Fibroblast of the aortic adventitia (primary cell): ENCODE measurements around the gene SUSD1. TPM values are rescaled to one million over a fixed set of nuclear protein-coding genes. Genes with fewer than 3 reads are reported as not detected.

ENCODE experiments used
- DNase-seq: peaks from one replicate; pipeline ENCODE4 v3.0.0-alpha.2; 2010; ENCODE audit warnings: low read depth
- H3K4me3 ChIP-seq: 2 replicates; pipeline ENCODE4 v1.5.1; 2011; ENCODE audit warnings: low read depth, mild to moderate bottlenecking, control low read depth, low read length, moderate library complexity
- total RNA-seq: library from RNA; depleted of rRNA; stranded (reverse); fragments of >200 nt; gene quantifications from 2 replicates; pipeline ENCODE4 v1.2.3, GENCODE V29; 2012; ENCODE audit warnings: low replicate concordance
- TF ChIP-seq, protein P1 (sequence below): IDR thresholded peaks from 2 replicates; pipeline ENCODE4 v1.5.1; 2011; ENCODE audit warnings: mild to moderate bottlenecking, low read length, control low read depth, inconsistent platforms; ENCODE audit not compliant: insufficient read depth

SUSD1 gene
- total RNA-seq, 1 donor, result 16.4 TPM

DNA sequence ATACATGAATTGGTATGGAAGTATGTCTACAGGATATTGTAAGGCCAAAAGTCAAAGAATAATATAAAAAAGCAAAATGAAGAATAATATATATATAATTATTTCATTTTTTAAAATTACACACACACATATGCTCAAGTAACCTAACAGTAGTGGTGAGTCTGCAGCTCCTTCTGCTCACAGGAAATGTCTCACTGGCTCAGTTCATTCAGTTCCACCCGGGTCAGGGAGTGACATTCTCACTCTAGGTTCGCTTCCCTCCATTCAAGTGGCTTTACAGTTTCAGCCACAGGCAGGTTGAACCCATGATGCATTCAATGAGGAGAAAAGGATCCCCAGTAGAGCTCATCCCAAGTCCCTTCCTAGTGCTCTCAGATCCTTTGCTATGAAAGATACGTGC is 90.8 kb downstream of the SUSD1 start:
- no peak overlapping the region for H3K4me3 ChIP-seq
- no peak for DNase-seq
- TF ChIP-seq, protein P1, sequence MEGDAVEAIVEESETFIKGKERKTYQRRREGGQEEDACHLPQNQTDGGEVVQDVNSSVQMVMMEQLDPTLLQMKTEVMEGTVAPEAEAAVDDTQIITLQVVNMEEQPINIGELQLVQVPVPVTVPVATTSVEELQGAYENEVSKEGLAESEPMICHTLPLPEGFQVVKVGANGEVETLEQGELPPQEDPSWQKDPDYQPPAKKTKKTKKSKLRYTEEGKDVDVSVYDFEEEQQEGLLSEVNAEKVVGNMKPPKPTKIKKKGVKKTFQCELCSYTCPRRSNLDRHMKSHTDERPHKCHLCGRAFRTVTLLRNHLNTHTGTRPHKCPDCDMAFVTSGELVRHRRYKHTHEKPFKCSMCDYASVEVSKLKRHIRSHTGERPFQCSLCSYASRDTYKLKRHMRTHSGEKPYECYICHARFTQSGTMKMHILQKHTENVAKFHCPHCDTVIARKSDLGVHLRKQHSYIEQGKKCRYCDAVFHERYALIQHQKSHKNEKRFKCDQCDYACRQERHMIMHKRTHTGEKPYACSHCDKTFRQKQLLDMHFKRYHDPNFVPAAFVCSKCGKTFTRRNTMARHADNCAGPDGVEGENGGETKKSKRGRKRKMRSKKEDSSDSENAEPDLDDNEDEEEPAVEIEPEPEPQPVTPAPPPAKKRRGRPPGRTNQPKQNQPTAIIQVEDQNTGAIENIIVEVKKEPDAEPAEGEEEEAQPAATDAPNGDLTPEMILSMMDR, result no peak

- TF ChIP-seq, protein P1, result no peak
- no peak overlapping the region for H3K4me3 ChIP-seq
- peak; percentile 76 for DNase-seq
Measured at GRCh38 chr9:112081918-112082729, 93.0 kb downstream of the SUSD1 start.

DNA sequence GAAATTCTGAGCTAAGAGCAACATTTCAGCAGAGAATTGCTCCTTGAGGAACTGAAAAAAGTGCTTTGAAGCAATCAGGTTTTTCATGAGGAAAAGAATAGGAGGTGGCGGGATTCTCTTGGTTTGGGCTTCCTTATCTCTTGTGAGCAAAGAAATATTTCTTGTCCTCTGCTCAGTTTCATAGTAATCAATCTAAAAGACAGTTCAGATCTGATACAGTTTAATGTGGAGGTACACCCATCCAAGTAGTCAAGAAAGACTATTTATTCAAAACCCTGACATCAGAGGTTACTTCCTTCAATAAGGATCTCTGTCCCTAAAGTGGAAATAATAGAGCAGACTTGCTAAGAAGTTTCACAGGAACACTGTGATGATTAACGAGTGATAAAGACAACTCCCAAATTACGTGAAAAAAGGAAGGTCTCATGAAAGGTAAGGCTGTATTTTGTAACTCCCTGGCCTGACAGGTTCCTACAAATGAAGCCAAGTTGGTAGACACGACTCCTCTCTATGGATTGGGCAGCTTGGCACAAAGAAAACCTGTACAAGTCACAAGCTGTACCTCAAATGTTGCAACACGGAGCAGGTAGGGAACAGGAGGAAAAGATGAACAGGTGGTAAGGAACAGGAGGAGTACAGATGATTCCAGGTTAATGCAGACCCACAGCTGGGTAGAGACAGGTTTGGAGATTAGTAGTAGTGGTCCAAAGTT is 94.1 kb downstream of the SUSD1 start:
- H3K4me3 ChIP-seq, result no peak overlapping the region
- TF ChIP-seq, protein P1, result no peak
- DNase-seq, result no peak

DNA sequence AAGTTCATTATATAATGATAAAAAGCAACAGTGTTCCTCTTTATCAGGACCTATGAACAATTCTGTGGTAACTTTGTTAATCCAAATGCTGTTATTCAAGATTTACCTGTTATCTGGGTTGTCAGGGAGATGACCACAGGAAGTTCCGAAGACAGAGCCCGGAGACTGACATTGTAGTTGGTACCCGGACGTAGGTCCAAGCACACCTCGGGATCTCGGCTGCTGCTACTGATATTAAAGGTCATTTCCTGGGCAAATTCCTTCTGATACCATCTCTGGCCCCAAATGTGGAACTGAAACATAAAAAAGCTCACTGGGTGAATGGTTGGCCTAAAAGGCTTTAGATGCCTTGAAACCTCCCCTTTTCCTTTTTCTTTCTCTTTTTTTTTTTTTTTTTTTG is 96.7 kb downstream of the SUSD1 start:
- H3K4me3 ChIP-seq, result no peak overlapping the region
- DNase-seq, result no peak
- TF ChIP-seq, protein P1, result no peak

GRCh38 chr9:112076814-112077213 is 98.3 kb downstream of the SUSD1 start:
- TF ChIP-seq, protein P1, result no peak
- no peak for DNase-seq
- H3K4me3 ChIP-seq, result no peak overlapping the region

DNA sequence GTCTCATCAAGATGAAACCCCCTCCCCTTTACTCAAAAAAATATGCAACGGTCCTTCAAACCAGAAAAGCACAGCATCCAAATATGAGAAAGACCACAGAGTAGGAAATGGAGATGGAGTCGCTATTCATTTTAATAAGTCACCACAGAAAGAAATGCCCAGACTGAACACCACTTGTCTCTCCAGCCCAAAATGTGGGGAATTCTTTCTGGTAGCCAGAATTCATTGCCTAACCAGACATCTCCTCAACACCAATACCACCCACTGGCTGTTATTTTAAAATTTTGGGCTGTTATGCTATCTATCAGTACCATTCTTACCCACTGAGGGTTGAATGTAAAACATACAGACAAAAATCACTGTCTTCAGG is 100.1 kb downstream of the SUSD1 start:
- TF ChIP-seq, protein P1, result no peak
- DNase-seq, result no peak
- H3K4me3 ChIP-seq, result no peak overlapping the region
